GM11168 (cell line): ENCODE measurements around the gene RFPL3.
"Not testable (repeated sequence)": the region's sequence is repeated elsewhere in the genome, so short reads cannot be mapped to it uniquely, and the experiment has no call there.

Experiments
- in situ Hi-C: fragments of 300-500 bp; cut with MboI; formaldehyde crosslinking; loops from one replicate; pipeline ENCODE4 v1.12.0; 2022; ENCODE audit warnings: low sequenced_read_pairs; ENCODE audit not compliant: unreplicated experiment

The RFPL3 gene

GRCh38 chr22:32328306-32329201 is 29.1 kb upstream of the RFPL3 start:
- in situ Hi-C loops: no loop called here

- in situ Hi-C loops: no loop called here
These were observed 28.4 kb upstream of the RFPL3 start for GRCh38 chr22:32329202-32329645.

- in situ Hi-C loops: no loop called here
These were observed 26.3 kb upstream of the RFPL3 start for GRCh38 chr22:32331236-32331917.

GRCh38 chr22:32331918-32332725 is 25.5 kb upstream of the RFPL3 start:
- in situ Hi-C loops: no loop called here

- in situ Hi-C loops: no loop called here
These were observed 24.4 kb upstream of the RFPL3 start for GRCh38 chr22:32333141-32333768.

- in situ Hi-C loops: no loop called here
These were observed 23.7 kb upstream of the RFPL3 start for GRCh38 chr22:32333769-32334659.

- in situ Hi-C loops: no loop called here
These were observed 22.9 kb upstream of the RFPL3 start for GRCh38 chr22:32334660-32335365.

- in situ Hi-C loops: no loop called here
These were observed 22.2 kb upstream of the RFPL3 start for GRCh38 chr22:32335471-32335870.

- in situ Hi-C loops: no loop called here
These were observed 21.5 kb upstream of the RFPL3 start for GRCh38 chr22:32336121-32336603.

- in situ Hi-C loops: no loop called here
These were observed 20.8 kb upstream of the RFPL3 start for GRCh38 chr22:32336771-32337424.

GRCh38 chr22:32337425-32337824 is 20.2 kb upstream of the RFPL3 start:
- in situ Hi-C loops: not testable (repeated sequence)

- in situ Hi-C loops: no loop called here
These were observed 18.9 kb upstream of the RFPL3 start for GRCh38 chr22:32338757-32339156.

- in situ Hi-C loops: no loop called here
These were observed 18.3 kb upstream of the RFPL3 start for GRCh38 chr22:32339190-32340012.

GRCh38 chr22:32340411-32340810 is 17.3 kb upstream of the RFPL3 start:
- in situ Hi-C loops: no loop called here

- in situ Hi-C loops: no loop called here
These were observed 16.4 kb upstream of the RFPL3 start for GRCh38 chr22:32341122-32341740.

- in situ Hi-C loops: no loop called here
These were observed 14.7 kb upstream of the RFPL3 start for GRCh38 chr22:32342977-32343376.

GRCh38 chr22:32343941-32344340 is 13.7 kb upstream of the RFPL3 start:
- in situ Hi-C loops: no loop called here
